Uterus (tissue), 4 donors: ENCODE measurements around the gene LHB. TPM values are rescaled to one million over a fixed set of nuclear protein-coding genes. Genes with fewer than 3 reads are reported as not detected.

Experiments
- DNase-seq, 2 donors: peaks; one replicate each; pipeline ENCODE4 v3.0.0-alpha.2; 2019 to 2020
- H3K27ac ChIP-seq, 2 donors: fragments of 200-600 bp; sonication (generic); 1 replicate in 1 of 2; 2 replicates in 1 of 2; pipeline ENCODE4 v1.5.1; 2016 to 2018
- H3K27me3 ChIP-seq, 2 donors: fragments of 200-600 bp; sonication (generic); one replicate each; pipeline ENCODE4 v1.5.1; 2018 to 2019; ENCODE audit warnings: control low read depth in 1 of 2
- H3K36me3 ChIP-seq, 2 donors: fragments of 200-600 bp; sonication (generic); one replicate each; pipeline ENCODE4 v1.5.1; 2019; ENCODE audit warnings: control low read depth in 1 of 2
- H3K4me1 ChIP-seq, 2 donors: fragments of 200-600 bp; sonication (generic); one replicate each; pipeline ENCODE4 v1.5.1; 2018 to 2019; ENCODE audit warnings: control low read depth in 1 of 2
- H3K4me3 ChIP-seq, 2 donors: fragments of 200-600 bp; sonication (generic); 1 replicate in 1 of 2; 2 replicates in 1 of 2; pipeline ENCODE4 v1.5.1; 2018 to 2019; ENCODE audit warnings: mild to moderate bottlenecking in 1 of 2
- H3K9me3 ChIP-seq, 2 donors: fragments of 200-600 bp; sonication (generic); one replicate each; pipeline ENCODE4 v1.5.1; 2019; ENCODE audit warnings: control low read depth in 1 of 2
- CTCF ChIP-seq, 4 experiments: fragments of 200-600 bp in 2 of 4; fragments of 450-650 bp in 2 of 4; sonication (generic) in 2 of 4; IDR thresholded peaks; one replicate each; pipeline ENCODE4 v1.5.1; 2016 to 2019; ENCODE audit warnings: antibody characterized with exemption in 4 of 4, mild to moderate bottlenecking in 2 of 4, moderate library complexity in 1 of 4
- POLR2A ChIP-seq, 2 donors: fragments of 450-650 bp; IDR thresholded peaks; one replicate each; pipeline ENCODE4 v1.6.1; 2016; ENCODE audit warnings: antibody characterized with exemption in 2 of 2, mild to moderate bottlenecking in 1 of 2, moderate library complexity in 1 of 2
- intact Hi-C: fragments of 100-400 bp; cut with DNase I; formaldehyde crosslinking; loops from one replicate; pipeline ENCODE4 v1.15.1; 2023; ENCODE audit warnings: low total_unique reads
- total RNA-seq, 4 donors: library from RNA; depleted of rRNA in 3 of 4; stranded (reverse); fragments of >200 nt in 3 of 4; gene quantifications; one replicate each; pipeline versions ENCODE4 v1.1.0 to v1.2.4, GENCODE V29; 2014 to 2023
- donor health status: DM: yes; HTN: yes; CAD: no.

The LHB gene
- total RNA-seq, 4 donors from 2014 or later: not detected

- intact Hi-C loops: no loop called here
- Histone ChIP-seq H3K4me1 (peaks cover 0 to 7% of the 10 kb centered on the region in 2 donors), H3K9me3 (no peaks in the 10 kb centered on the region), H3K27me3 (no peaks in the 10 kb centered on the region), H3K27ac (no peak overlapping the region), H3K4me3 (no peak overlapping the region), H3K36me3 (no peaks in the 10 kb centered on the region)
- DNase-seq: no peak
- TF ChIP-seq POLR2A (IDR thresholded peaks at IDR 0.05): no peak
- TF ChIP-seq CTCF (IDR thresholded peaks at IDR 0.05): no peak
These were observed 638 bp downstream of the LHB start for GRCh38 chr19:49016067-49016839.

GRCh38 chr19:49014870-49015255, 2.0 kb downstream of the LHB start:
- no peaks in the 10 kb centered on the region for H3K27me3 ChIP-seq
- no peaks in the 10 kb centered on the region for H3K36me3 ChIP-seq
- H3K4me3 ChIP-seq: no peak overlapping the region

GRCh38 chr19:49014123-49014869, 2.6 kb downstream of the LHB start:
- H3K9me3 ChIP-seq: no peaks in the 10 kb centered on the region
- intact Hi-C loops: no loop called here
- H3K36me3 ChIP-seq: no peaks in the 10 kb centered on the region
- no peak overlapping the region for H3K4me3 ChIP-seq
- H3K27me3 ChIP-seq: no peaks in the 10 kb centered on the region
- no peak for DNase-seq
- H3K27ac ChIP-seq: no peak overlapping the region
- H3K4me1 ChIP-seq: peaks cover 0 to 7% of the 10 kb centered on the region in 2 donors
- TF ChIP-seq CTCF (IDR thresholded peaks at IDR 0.05): no peak
- TF ChIP-seq POLR2A (IDR thresholded peaks at IDR 0.05): no peak

More at GRCh38 chr19:49014870-49015255, 2.0 kb downstream of the LHB start:
- intact Hi-C loops: no loop called here
- Histone ChIP-seq H3K27ac (no peak overlapping the region), H3K4me1 (peaks cover 0 to 7% of the 10 kb centered on the region in 2 donors), H3K9me3 (no peaks in the 10 kb centered on the region)
- TF ChIP-seq POLR2A (IDR thresholded peaks at IDR 0.05) (no peak), CTCF (IDR thresholded peaks at IDR 0.05) (no peak)
- no peak for DNase-seq

GRCh38 chr19:49011194-49011593, 5.7 kb downstream of the LHB start:
- no peak for DNase-seq
- no peaks in the 10 kb centered on the region for H3K36me3 ChIP-seq
- no peak for TF ChIP-seq POLR2A (IDR thresholded peaks at IDR 0.05)
- TF ChIP-seq CTCF (IDR thresholded peaks at IDR 0.05): no peak
- H3K4me1 ChIP-seq: no peaks in the 10 kb centered on the region
- no peaks in the 10 kb centered on the region for H3K27me3 ChIP-seq
- H3K9me3 ChIP-seq: no peaks in the 10 kb centered on the region
- intact Hi-C loops: no loop called here
- H3K4me3 ChIP-seq: no peak overlapping the region
- no peak overlapping the region for H3K27ac ChIP-seq

- intact Hi-C loops: no loop called here
- Histone ChIP-seq H3K4me1 (no peaks in the 10 kb centered on the region), H3K9me3 (no peaks in the 10 kb centered on the region), H3K4me3 (no peak overlapping the region), H3K27me3 (no peaks in the 10 kb centered on the region), H3K36me3 (no peaks in the 10 kb centered on the region), H3K27ac (no peak overlapping the region)
- DNase-seq: no peak
- TF ChIP-seq CTCF (IDR thresholded peaks at IDR 0.05): no peak
- TF ChIP-seq POLR2A (IDR thresholded peaks at IDR 0.05): no peak
These were observed 6.4 kb downstream of the LHB start for GRCh38 chr19:49010453-49010852.
